Measurements from ENCODE around the gene B4GALT7. TPM values are rescaled to one million over a fixed set of nuclear protein-coding genes. Genes with fewer than 3 reads are reported as not detected.
A peak's percentile ranks its signal among the peaks of the same experiment; 100 is the strongest.

Gene B4GALT7
- total RNA-seq, 2 experiments from 2014 or later: 24.9 to 38.5 TPM

DNA sequence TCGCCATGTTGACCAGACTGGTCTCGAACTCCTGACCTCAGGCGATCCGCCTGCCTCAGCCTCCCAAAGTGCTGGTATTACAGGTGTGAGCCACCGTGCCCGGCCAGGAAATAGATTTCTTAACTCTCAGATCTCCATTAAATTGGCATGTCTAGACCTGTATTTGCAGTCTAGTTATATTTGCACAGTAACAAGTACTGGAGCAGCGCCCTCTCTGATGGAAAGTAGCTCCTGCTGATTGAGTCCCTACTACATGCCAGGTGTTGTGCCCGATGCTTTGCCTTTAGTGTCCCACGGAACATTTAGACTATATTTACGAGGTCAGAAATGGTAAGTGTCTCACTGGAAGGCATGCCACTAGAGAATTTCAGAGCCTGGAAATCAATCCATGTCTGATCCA, 23.8 kb upstream of the B4GALT7 start:
- POLR2A ChIA-PET: interaction anchor here (1.0 kb wide), 1 partner anchor 43 kb away, joined by 7 read pairs; no protein-coding TSS in a partner anchor
- Histone ChIP-seq H3K79me2 (ENCODE audit: insufficient read depth, low read depth, low read length) (no peaks in the 10 kb centered on the region), H3K27ac (ENCODE audit: low read depth, low read length, poor library complexity, severe bottlenecking) (no peak overlapping the region), H3K36me3 (ENCODE audit: insufficient read depth, low read length) (no peaks in the 10 kb centered on the region), H3K9me3 (ENCODE audit: low read length) (no peaks in the 10 kb centered on the region), H3K4me1 (ENCODE audit: insufficient read depth, low read length, poor library complexity, severe bottlenecking) (no peaks in the 10 kb centered on the region), H3K4me2 (ENCODE audit: low read length) (no peak overlapping the region), H4K20me1 (ENCODE audit: insufficient read depth, low read length) (no peaks in the 10 kb centered on the region), H2AFZ (ENCODE audit: low read length) (no peak overlapping the region), H3K4me3 (ENCODE audit: low read depth, low read length, poor library complexity, severe bottlenecking) (no peak overlapping the region), H3K9me2 (ENCODE audit: insufficient read depth, low read length) (no peaks in the 10 kb centered on the region)
- no TSS peak for BruUV-seq (replicated peaks)
- TF ChIP-seq, protein P1, sequence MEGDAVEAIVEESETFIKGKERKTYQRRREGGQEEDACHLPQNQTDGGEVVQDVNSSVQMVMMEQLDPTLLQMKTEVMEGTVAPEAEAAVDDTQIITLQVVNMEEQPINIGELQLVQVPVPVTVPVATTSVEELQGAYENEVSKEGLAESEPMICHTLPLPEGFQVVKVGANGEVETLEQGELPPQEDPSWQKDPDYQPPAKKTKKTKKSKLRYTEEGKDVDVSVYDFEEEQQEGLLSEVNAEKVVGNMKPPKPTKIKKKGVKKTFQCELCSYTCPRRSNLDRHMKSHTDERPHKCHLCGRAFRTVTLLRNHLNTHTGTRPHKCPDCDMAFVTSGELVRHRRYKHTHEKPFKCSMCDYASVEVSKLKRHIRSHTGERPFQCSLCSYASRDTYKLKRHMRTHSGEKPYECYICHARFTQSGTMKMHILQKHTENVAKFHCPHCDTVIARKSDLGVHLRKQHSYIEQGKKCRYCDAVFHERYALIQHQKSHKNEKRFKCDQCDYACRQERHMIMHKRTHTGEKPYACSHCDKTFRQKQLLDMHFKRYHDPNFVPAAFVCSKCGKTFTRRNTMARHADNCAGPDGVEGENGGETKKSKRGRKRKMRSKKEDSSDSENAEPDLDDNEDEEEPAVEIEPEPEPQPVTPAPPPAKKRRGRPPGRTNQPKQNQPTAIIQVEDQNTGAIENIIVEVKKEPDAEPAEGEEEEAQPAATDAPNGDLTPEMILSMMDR (conservative IDR thresholded peaks at IDR 0.05; ENCODE audit: low read length): peak; percentile 31; the same call in 1 of the 2 replicates
- TF ChIP-seq EZH2phosphoT487 (IDR thresholded peaks at IDR 0.05; ENCODE audit: borderline replicate concordance, low read depth, low read length): no peak
- intact Hi-C loops (cut with micrococcal nuclease; ENCODE audit: unreplicated experiment): no loop called here
- no peak for DNase-seq (ENCODE audit: low spot score)
- CTCF ChIA-PET (ENCODE audit: unreplicated experiment): no interaction called here

DNA sequence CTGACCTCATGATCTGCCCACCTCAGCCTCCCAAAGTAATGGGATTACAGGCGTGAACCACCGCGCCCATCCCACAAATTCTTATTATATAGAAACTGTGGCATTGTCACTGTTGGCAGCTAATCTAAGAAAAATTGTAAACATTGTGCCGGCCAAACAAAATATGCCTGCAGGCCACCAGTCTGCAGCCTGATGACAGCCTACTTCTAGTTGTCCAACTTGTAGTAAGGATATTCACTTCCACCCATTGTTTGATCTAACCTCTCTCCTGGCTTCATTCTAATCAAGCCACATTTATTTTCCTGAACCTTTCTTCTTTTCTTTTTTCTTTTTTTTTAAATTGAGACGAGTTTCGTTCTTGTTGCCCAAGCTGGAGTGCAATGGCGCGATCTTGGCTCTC, 21.6 kb upstream of the B4GALT7 start:
- TF ChIP-seq EZH2phosphoT487 (IDR thresholded peaks at IDR 0.05; ENCODE audit: borderline replicate concordance, low read depth, low read length): no peak
- TF ChIP-seq, protein P1 (conservative IDR thresholded peaks at IDR 0.05; ENCODE audit: low read length): no peak
- CTCF ChIA-PET (ENCODE audit: unreplicated experiment): no interaction called here
- Histone ChIP-seq H3K9me3 (ENCODE audit: low read length) (no peaks in the 10 kb centered on the region), H3K4me2 (ENCODE audit: low read length) (no peak overlapping the region), H3K4me3 (ENCODE audit: low read depth, low read length, poor library complexity, severe bottlenecking) (no peak overlapping the region), H3K27ac (ENCODE audit: low read depth, low read length, poor library complexity, severe bottlenecking) (no peak overlapping the region), H4K20me1 (ENCODE audit: insufficient read depth, low read length) (no peaks in the 10 kb centered on the region), H3K4me1 (ENCODE audit: insufficient read depth, low read length, poor library complexity, severe bottlenecking) (no peaks in the 10 kb centered on the region), H3K79me2 (ENCODE audit: insufficient read depth, low read depth, low read length) (no peaks in the 10 kb centered on the region), H3K9me2 (ENCODE audit: insufficient read depth, low read length) (no peaks in the 10 kb centered on the region), H2AFZ (ENCODE audit: low read length) (no peak overlapping the region), H3K36me3 (ENCODE audit: insufficient read depth, low read length) (no peaks in the 10 kb centered on the region)
- BruUV-seq (replicated peaks): no TSS peak
- DNase-seq (ENCODE audit: low spot score): no peak
- intact Hi-C loops (cut with micrococcal nuclease; ENCODE audit: unreplicated experiment): no loop called here
- POLR2A ChIA-PET: interaction anchor here (0.8 kb wide), 2 partner anchors 9 to 15 kb away, joined by 4 to 5 read pairs; no protein-coding TSS in a partner anchor

DNA sequence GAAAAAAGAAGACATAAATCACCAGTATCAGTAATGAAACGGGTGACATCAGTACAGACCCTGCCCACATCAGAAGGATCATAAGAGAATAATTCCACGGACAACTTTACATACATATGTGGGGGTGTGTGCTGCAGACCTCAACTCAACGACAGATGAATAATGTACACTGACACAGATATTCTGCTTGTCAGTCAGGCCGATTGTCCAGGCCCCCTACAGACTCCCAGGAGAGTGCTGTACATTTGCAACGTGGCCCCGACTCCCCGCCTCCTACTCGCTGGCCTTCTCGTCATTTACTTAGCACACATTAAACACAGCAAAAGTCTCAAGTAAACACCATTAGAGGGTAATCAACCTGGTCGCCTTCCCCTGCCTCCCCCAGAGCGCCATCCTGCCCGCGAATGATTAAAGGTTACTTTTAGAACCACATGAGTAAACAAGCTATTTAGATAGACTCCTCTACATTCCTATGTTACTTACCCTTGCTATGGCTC, 11.5 kb upstream of the B4GALT7 start:
- H4K20me1 ChIP-seq (ENCODE audit: insufficient read depth, low read length): 0 out of 2 replicates have a peak, but pooled peaks cover 5% of the 10 kb centered on the region
- H3K4me1 ChIP-seq (ENCODE audit: insufficient read depth, low read length, poor library complexity, severe bottlenecking): peaks cover 20% of the 10 kb centered on the region
- H3K4me2 ChIP-seq (ENCODE audit: low read length): no peak overlapping the region
- no TSS peak for BruUV-seq (replicated peaks)
- ChIA-PET POLR2A (interaction anchor here (0.6 to 0.7 kb wide), 2 partner anchors 66 to 1438 kb away, joined by 4 to 5 read pairs; no protein-coding TSS in a partner anchor), CTCF (ENCODE audit: unreplicated experiment) (no interaction called here)
- no peak for DNase-seq (ENCODE audit: low spot score)
- no peaks in the 10 kb centered on the region for H3K9me2 ChIP-seq (ENCODE audit: insufficient read depth, low read length)
- H3K36me3 ChIP-seq (ENCODE audit: insufficient read depth, low read length): peaks cover 5% of the 10 kb centered on the region
- H3K4me3 ChIP-seq (ENCODE audit: low read depth, low read length, poor library complexity, severe bottlenecking): no peak overlapping the region
- no peak overlapping the region for H2AFZ ChIP-seq (ENCODE audit: low read length)
- intact Hi-C loops (cut with micrococcal nuclease; ENCODE audit: unreplicated experiment): no loop called here
- TF ChIP-seq EZH2phosphoT487 (IDR thresholded peaks at IDR 0.05; ENCODE audit: borderline replicate concordance, low read depth, low read length): no peak
- TF ChIP-seq, protein P1 (conservative IDR thresholded peaks at IDR 0.05; ENCODE audit: low read length): no peak
- H3K27ac ChIP-seq (ENCODE audit: low read depth, low read length, poor library complexity, severe bottlenecking): no peak overlapping the region
- peaks cover 14% of the 10 kb centered on the region for H3K79me2 ChIP-seq (ENCODE audit: insufficient read depth, low read depth, low read length)
- no peaks in the 10 kb centered on the region for H3K9me3 ChIP-seq (ENCODE audit: low read length)
